Mammary epithelial cell (primary cell): ENCODE results near the gene COL11A1.

ENCODE experiments used
- EZH2 ChIP-seq: IDR thresholded peaks from 2 replicates; pipeline ENCODE4 v1.6.1; 2012; ENCODE audit warnings: low read length, inconsistent platforms, borderline replicate concordance
- TF ChIP-seq, protein P1 (sequence below), 2 donors: IDR thresholded peaks in 1 of 2; conservative IDR thresholded peaks in 1 of 2; 2 replicates each; pipeline ENCODE4 v1.5.1; 2011 to 2012; ENCODE audit warnings: inconsistent platforms in 2 of 2, low read length in 2 of 2, mild to moderate bottlenecking in 2 of 2, control low read depth in 1 of 2, low read depth in 1 of 2; ENCODE audit not compliant: insufficient read depth in 1 of 2; ENCODE audit errors: extremely low read depth in 1 of 2

DNA sequence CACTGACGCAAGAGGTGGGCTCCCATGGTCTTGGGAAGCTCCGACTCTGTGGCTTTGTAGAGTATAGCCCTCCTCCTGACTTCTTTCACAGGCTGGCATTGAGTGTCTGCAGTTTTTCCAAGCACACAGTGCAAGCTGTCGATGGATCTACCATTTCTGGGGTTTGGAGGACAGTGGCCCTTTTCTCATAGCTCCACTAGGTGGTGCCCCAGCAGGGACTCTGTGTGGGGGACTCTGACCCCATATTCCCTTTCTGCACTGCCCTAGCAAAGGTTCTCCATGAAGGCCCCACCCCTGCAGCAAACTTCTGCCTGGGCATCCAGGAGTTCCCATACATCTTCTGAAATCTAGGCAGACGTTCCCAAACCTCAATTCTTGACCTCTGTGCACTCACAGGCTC is 236.2 kb downstream of the COL11A1 start:
- TF ChIP-seq, protein P1, sequence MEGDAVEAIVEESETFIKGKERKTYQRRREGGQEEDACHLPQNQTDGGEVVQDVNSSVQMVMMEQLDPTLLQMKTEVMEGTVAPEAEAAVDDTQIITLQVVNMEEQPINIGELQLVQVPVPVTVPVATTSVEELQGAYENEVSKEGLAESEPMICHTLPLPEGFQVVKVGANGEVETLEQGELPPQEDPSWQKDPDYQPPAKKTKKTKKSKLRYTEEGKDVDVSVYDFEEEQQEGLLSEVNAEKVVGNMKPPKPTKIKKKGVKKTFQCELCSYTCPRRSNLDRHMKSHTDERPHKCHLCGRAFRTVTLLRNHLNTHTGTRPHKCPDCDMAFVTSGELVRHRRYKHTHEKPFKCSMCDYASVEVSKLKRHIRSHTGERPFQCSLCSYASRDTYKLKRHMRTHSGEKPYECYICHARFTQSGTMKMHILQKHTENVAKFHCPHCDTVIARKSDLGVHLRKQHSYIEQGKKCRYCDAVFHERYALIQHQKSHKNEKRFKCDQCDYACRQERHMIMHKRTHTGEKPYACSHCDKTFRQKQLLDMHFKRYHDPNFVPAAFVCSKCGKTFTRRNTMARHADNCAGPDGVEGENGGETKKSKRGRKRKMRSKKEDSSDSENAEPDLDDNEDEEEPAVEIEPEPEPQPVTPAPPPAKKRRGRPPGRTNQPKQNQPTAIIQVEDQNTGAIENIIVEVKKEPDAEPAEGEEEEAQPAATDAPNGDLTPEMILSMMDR (conservative IDR thresholded peaks at IDR 0.05 in 1 of 2, IDR thresholded peaks at IDR 0.05 in 1 of 2; ENCODE audit: extremely low read depth in 1 of 2, insufficient read depth in 1 of 2, low read depth in 1 of 2, low read length in 2 of 2): no peak
- no peak for TF ChIP-seq EZH2
